ENCODE measurements around the gene GOT1.

GOT1 gene

GRCh38 chr10:99430451-99431189 lies at the start of gene GOT1:
GOT1 (minus strand) TSS chr10:99430624; CDS start chr10:99430565, 59 bp downstream.
- DNase-seq = peak; percentile 95

- DNase-seq = no peak
These were observed 39.9 kb upstream of the GOT1 start for GRCh38 chr10:99470327-99470726.

- DNase-seq = no peak
These were observed 37.0 kb upstream of the GOT1 start for GRCh38 chr10:99467236-99467999.

DNA sequence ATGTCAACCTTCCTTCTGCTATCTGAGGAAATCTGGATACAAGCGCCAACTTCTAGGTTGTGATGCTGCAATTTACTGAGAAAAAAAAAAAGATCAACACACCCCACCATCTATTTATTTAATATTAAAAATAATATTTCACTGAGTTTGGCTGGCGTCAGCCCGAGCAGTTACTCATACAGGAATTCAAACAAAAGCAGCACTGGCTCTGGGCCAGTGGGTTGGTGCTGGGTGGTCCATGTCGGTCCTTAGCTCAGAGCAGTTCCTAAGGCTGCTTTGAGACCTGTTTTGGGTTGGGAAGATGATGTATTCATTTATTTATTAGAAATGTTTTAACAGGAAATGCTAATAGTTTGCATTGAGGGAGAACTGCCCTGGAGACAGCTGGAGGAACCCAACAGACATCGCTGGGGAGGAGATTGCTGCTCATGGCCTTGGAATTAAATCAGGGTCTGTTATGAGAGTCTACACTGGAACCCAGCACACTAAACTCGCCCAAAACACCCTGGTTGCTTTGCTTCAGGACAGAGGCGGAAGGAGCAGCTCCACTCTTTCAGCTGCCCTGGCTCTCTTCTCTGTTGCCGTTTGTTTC lies 36.3 kb upstream of the GOT1 start:
- DNase-seq = no peak

DNA sequence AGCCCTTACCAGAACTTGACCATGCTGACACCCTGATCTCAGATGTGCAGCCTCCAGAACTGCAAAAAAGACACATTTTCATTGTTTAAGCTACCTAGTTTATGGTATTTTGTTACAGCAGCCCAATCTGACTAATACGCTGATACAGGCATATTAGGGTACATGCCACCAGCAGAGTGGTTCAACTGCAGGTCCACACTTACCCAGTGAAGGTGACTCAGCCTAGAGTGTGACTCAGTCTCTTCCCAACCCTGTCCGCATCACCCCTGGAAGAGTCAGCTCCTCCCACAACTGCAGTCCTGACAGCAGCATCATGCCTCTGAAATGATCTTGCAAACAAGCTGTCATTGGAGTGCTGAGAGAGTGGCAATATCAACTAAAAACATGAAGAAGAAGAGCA lies 30.8 kb upstream of the GOT1 start:
- DNase-seq = no peak

DNA sequence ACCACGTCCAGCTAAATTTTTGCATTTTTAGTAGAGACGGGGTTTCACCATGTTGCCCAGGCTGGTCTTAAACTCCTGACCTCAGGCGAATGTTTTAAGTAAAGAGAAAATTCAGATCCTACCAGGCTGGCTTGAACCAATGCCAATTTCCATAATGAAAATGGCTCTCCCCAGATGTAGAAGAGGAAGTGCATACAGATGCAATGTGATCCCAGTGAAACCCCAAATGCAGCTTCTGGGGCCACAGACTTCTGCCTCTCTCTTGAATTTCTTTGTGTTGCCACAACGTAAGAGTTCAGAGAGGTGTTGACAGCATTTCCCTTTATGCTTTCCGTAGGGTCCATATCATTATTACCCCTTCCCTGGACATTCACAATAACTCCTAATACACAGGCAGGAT lies 29.6 kb upstream of the GOT1 start:
- DNase-seq = no peak

DNA sequence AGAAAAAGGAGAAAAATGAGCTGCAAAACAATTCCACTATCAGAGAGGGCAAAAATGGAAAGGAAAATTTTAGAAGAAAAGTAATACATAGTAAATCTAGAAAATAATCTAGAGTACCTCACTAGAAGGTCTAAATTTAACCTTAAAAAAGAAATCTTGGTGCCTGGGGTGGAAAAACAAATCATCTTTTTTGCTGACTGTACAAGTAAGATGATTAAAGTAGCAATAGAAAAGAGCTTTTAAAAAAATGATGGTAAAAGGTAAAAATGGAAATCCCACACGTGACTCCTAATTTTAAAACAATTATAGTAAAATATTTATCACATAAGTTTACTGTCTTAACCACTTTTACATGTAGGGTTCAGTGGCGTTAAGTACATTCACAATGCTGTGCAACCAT lies 28.8 kb upstream of the GOT1 start:
- no peak for DNase-seq

DNA sequence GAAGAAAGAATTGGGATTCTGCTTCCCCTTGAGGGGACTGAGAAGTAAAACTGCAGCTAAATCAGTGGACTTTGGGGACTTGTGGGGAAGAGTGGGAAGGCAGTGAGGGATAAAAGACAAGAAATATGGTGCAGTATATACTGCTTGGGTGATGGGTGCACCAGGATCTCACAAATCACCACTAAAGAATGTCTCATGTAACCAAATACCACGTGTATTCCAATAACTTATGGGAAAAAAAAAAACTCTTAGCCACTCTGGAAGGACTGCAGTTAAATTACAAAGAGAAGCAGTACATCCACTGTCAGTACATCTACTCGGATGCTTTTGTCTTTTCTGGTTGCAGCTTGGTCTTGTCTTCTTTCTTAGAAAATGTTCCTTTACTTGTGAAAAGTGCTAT lies 27.4 kb upstream of the GOT1 start:
- no peak for DNase-seq

DNA sequence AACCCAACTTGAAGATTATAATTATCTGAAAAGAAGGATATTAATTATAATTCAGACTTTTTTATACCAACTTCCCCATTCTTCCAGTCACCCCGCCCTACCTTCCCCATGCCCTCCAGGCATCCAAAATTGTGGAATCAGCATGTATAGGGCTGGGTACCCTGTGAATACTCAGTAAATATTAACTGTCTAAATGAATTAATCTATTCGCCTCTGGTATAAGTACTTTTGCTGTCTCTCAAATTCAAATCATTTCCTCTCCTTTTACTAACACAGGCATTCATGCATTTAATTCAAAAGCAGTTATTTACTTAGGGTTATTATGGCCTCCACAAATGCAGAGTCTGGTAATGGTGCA lies 26.5 kb upstream of the GOT1 start:
- DNase-seq = no peak

- no peak for DNase-seq
These were observed 25.9 kb upstream of the GOT1 start for GRCh38 chr10:99456207-99456930.

DNA sequence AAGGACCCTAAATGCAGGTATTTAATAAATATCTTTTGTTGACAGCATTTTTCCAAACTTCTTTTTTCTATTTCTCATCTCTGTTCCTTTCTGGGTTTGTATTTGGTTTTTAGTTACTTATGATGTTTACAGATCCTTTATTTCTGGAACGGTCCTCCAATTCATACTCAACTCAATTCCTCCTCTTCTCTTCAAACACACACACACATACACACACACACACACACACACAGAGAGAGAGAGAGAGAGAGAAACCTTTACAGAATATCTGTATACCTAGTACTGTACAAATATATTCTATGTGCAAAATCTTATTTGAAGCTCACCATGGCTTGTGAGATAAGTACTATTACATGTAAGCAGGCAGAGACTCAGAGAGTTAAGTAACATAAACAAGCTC lies 21.6 kb upstream of the GOT1 start:
- DNase-seq = no peak

GRCh38 chr10:99451499-99451788 lies 21.0 kb upstream of the GOT1 start:
- no peak for DNase-seq

DNA sequence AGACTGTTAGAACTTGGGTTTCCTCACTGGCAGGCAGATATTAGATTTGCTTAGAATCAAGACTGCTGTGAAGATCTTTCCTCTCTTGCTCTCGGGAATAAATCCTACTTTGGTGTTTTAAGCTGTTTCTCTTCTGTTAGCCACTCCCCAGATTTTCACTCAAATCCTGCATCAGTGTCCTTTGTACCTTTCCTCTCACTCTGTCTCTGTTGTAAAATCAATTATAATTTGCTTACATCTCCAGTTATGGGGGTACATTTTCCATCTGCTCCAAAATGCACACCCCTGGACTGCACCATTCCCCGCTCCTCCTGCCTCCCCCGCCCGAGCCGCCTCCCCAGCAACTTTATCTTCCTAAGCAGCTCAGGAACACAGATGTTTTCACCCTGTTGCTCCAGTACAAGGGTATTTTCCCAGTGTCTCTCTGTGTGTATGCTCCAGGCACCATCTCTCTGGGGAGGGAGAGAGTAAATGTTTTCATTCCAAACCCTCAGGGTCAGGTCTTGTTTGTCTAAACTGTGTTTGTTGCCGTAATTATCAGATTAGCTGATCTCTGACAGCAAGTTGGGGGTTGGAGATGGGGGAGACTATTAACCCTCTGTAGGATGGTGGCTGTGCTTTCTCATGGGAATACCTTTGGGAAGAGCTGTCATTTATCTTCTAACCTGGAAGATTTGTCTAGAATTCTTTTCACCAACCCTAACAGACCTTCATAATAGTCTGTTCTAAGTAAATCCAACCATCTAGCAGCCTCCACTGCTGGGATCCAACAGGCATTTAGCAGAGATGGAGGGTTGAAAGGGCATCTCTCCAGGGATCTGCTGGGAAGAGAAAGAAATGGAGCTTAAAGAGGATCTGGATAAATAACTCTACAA lies 20.4 kb upstream of the GOT1 start:
- DNase-seq = no peak

- DNase-seq = no peak
These were observed 19.7 kb upstream of the GOT1 start for GRCh38 chr10:99450156-99450555.

- no peak for DNase-seq
These were observed 18.6 kb upstream of the GOT1 start for GRCh38 chr10:99449023-99449422.

- DNase-seq = no peak
These were observed 14.1 kb upstream of the GOT1 start for GRCh38 chr10:99444383-99445045.

- no peak for DNase-seq
These were observed 13.1 kb upstream of the GOT1 start for GRCh38 chr10:99443500-99443899.

DNA sequence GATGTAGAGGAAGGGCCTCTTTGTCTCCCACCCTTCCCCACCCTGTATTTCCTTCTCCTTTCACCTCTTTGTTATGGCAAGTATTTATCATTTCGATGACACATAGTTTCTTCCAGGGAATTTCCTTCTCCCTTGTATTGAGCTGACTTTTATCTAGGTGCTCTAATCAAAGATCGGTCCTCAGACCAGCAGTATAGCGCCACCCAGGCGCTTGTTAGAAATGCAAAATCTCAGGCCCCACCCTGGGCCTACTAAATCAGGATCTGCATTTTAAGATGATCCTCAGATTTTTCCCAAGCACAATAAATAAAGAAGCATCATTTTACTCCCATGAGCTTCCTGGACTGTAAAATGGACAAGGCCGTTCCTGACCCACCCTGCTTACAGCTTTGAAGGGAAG lies 12.0 kb upstream of the GOT1 start:
- DNase-seq = no peak

DNA sequence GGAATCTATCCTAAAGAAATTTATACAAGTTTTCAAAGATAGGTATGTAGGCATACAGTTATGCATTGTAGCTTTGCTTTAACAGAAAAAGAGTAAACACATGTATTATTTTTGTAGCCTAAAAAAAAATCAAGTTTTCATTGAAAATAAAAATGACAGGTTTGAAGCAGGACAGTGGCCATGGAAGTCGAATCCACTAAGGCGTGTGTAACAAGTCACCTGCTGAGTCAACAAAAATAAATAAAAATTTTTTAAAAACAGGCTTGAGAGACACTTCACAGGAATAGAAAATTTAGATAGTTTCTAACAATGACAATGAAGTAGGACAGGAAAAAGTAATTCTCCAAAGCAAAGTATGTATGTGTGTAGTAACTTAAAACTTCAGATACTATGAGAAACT lies 8.5 kb upstream of the GOT1 start:
- DNase-seq = no peak

GRCh38 chr10:99435986-99436638 lies 5.7 kb upstream of the GOT1 start:
- no peak for DNase-seq

DNA sequence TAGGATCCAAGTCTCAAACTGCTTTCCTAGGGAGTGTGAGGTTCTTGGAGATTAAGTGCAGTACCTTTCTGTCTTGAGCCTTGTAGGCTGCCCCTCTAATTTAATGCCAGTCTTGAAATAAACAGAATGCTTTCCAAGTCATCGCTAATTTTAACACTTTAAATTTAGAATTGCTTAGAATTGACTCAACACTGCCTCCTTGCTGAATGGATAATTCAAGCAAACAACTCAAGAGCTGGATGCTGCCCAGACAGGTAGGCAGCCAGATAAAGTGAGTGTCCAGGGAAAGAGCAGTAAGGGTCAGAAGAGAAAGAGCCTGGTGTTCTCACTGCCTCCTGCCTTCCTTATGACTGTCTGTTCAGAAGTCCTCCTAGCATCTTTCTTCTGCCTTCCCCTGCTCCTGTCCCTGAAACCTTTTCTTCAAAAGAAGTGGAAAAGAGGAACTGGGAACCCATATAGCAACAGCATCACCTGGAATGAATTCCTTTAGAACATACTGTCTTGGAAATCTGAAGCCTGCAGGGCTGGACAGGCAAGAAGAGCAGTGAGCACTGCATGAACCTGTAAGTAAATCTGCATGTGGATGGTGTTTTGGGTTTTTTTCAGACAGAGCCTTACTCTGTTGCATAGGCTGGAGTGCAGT lies 3.1 kb upstream of the GOT1 start:
- no peak for DNase-seq
